ENCODE results near the gene MAMLD1.

The MAMLD1 gene

GRCh38 chrX:150405576-150405975 lies 42.5 kb downstream of the MAMLD1 start:
- H3K27ac ChIP-seq, result no peak overlapping the region
- TF ChIP-seq ZFX (IDR thresholded peaks at IDR 0.05), result no peak
- TF ChIP-seq, protein P1, sequence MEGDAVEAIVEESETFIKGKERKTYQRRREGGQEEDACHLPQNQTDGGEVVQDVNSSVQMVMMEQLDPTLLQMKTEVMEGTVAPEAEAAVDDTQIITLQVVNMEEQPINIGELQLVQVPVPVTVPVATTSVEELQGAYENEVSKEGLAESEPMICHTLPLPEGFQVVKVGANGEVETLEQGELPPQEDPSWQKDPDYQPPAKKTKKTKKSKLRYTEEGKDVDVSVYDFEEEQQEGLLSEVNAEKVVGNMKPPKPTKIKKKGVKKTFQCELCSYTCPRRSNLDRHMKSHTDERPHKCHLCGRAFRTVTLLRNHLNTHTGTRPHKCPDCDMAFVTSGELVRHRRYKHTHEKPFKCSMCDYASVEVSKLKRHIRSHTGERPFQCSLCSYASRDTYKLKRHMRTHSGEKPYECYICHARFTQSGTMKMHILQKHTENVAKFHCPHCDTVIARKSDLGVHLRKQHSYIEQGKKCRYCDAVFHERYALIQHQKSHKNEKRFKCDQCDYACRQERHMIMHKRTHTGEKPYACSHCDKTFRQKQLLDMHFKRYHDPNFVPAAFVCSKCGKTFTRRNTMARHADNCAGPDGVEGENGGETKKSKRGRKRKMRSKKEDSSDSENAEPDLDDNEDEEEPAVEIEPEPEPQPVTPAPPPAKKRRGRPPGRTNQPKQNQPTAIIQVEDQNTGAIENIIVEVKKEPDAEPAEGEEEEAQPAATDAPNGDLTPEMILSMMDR (conservative IDR thresholded peaks at IDR 0.05), result peak; percentile 30

- TF ChIP-seq, protein P1 (conservative IDR thresholded peaks at IDR 0.05), result no peak
- TF ChIP-seq ZFX (IDR thresholded peaks at IDR 0.05), result no peak
- no peak overlapping the region for H3K27ac ChIP-seq
These were observed 43.5 kb downstream of the MAMLD1 start for GRCh38 chrX:150406596-150406995.

DNA sequence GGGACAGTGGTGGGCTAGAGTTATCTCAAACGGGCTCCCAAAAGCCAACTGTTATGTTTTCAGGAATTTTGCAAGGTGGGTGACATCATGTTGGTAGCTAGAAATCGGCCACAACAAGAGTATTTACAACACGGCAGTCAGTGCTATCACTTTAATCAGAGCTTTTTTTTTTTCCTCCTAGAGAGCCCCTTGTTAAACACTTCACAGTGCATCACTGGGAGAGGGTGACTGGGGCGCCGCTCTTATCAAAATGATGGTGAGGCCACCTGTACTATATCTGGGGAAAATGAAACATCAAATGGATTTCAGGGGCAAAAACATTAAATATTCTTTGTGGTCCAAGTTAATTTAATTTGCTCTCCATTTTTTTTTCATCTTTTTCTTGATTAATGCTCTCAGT lies 44.9 kb downstream of the MAMLD1 start:
- TF ChIP-seq, protein P1 (conservative IDR thresholded peaks at IDR 0.05), result no peak
- no peak for TF ChIP-seq ZFX (IDR thresholded peaks at IDR 0.05)

DNA sequence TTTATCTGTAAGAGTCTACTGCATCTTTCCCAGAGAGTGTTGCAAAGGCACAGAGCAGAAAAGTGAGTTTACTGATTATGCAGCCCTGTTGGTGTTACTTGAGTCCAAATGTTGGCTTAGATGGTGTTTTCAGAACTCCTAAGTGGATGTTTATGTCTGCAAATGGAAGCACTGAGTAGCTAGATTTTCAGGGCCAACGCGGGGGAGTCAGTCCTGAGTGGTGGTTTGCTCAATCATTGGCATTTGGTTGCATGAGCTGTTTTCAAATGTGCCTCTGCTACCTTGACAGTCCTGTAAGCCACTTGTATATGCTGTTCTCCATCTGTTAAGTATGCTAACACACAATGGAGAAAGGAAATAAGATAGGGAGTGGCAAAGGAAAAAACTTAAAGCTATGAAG lies 45.4 kb downstream of the MAMLD1 start:
- TF ChIP-seq ZFX (IDR thresholded peaks at IDR 0.05), result no peak
- TF ChIP-seq, protein P1 (conservative IDR thresholded peaks at IDR 0.05), result no peak
- H3K27ac ChIP-seq, result no peak overlapping the region

More for the DNA sequence above, 44.9 kb downstream of the MAMLD1 start:
- no peak overlapping the region for H3K27ac ChIP-seq

DNA sequence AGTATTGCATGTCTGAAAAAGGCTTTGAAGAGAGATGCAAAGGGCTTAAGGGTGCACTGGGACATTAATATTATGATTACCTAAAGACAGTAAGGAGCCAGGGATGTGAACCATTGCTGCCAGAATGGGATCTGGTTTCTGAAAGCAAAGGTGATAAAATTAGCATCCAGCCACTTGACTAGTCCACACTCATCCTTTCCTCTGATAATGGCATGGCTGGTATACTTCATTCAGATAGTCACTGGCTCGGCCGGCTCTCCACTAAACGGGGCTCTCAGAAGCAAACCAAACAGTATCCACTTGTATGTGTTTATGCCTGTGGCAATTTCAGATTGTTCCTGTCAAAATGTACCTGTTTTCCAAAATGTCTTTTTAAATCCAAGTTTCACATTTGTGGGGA lies 46.4 kb downstream of the MAMLD1 start:
- no peak for TF ChIP-seq ZFX (IDR thresholded peaks at IDR 0.05)
- TF ChIP-seq, protein P1 (conservative IDR thresholded peaks at IDR 0.05), result no peak
- no peak overlapping the region for H3K27ac ChIP-seq

GRCh38 chrX:150409964-150410363 lies 46.8 kb downstream of the MAMLD1 start:
- TF ChIP-seq ZFX (IDR thresholded peaks at IDR 0.05), result no peak
- TF ChIP-seq, protein P1 (conservative IDR thresholded peaks at IDR 0.05), result no peak
- H3K27ac ChIP-seq, result no peak overlapping the region

- no peak overlapping the region for H3K27ac ChIP-seq
- TF ChIP-seq ZFX (IDR thresholded peaks at IDR 0.05), result no peak
- TF ChIP-seq, protein P1 (conservative IDR thresholded peaks at IDR 0.05), result no peak
These were observed 47.4 kb downstream of the MAMLD1 start for GRCh38 chrX:150410513-150410912.
